Fibroblast of pulmonary artery (primary cell): Measurements from ENCODE around the gene PCAT6.
"Not testable (repeated sequence)": the region's sequence is repeated elsewhere in the genome, so short reads cannot be mapped to it uniquely, and the experiment has no call there.

Experiments
- DNase-seq: peaks from one replicate; pipeline ENCODE4 v3.0.0-alpha.2; 2010; ENCODE audit warnings: low read depth
- H3K4me3 ChIP-seq: replicated peaks from 2 replicates; pipeline ENCODE4 v1.5.1; 2011; ENCODE audit warnings: low read depth, mild to moderate bottlenecking, control low read depth, low read length, moderate library complexity
- CTCF ChIP-seq: IDR thresholded peaks from 2 replicates; pipeline ENCODE4 v1.5.1; 2011; ENCODE audit warnings: mild to moderate bottlenecking, control low read depth, low read length, inconsistent platforms; ENCODE audit errors: missing control alignments

Gene PCAT6

GRCh38 chr1:202815120-202815519 is 4.4 kb downstream of the PCAT6 start:
- no peak overlapping the region for H3K4me3 ChIP-seq
- TF ChIP-seq CTCF = no peak
- DNase-seq = no peak

- H3K4me3 ChIP-seq = no peak overlapping the region
- no peak for DNase-seq
- no peak for TF ChIP-seq CTCF
These were observed 8.1 kb downstream of the PCAT6 start for GRCh38 chr1:202818819-202819218.

GRCh38 chr1:202821467-202821866 is 10.7 kb downstream of the PCAT6 start:
- DNase-seq = peak; percentile 29
- no peak overlapping the region for H3K4me3 ChIP-seq
- no peak for TF ChIP-seq CTCF

- no peak for DNase-seq
- TF ChIP-seq CTCF = no peak
- no peak overlapping the region for H3K4me3 ChIP-seq
These were observed 15.0 kb downstream of the PCAT6 start for GRCh38 chr1:202825748-202826147.

- not testable (repeated sequence) for DNase-seq, H3K4me3 ChIP-seq
These were observed 18.5 kb downstream of the PCAT6 start for GRCh38 chr1:202829223-202829622.

- no peak for DNase-seq
- TF ChIP-seq CTCF = no peak
- no peak overlapping the region for H3K4me3 ChIP-seq
These were observed 21.2 kb downstream of the PCAT6 start for GRCh38 chr1:202831906-202832305.

GRCh38 chr1:202834771-202835547 is 24.2 kb downstream of the PCAT6 start:
- H3K4me3 ChIP-seq = no peak overlapping the region
- no peak for DNase-seq
- TF ChIP-seq CTCF = no peak
